HG02970 (cell line): ENCODE data around the gene CHAD.

Experiments used
- ATAC-seq: cut with Tn5 transposase; IDR thresholded peaks from one replicate; pipeline ENCODE4 v1.9.1; 2021; ENCODE audit warnings: mild to moderate bottlenecking, moderate library complexity, moderate number of reproducible peaks; ENCODE audit not compliant: unreplicated experiment, low FRiP score

CHAD gene

DNA sequence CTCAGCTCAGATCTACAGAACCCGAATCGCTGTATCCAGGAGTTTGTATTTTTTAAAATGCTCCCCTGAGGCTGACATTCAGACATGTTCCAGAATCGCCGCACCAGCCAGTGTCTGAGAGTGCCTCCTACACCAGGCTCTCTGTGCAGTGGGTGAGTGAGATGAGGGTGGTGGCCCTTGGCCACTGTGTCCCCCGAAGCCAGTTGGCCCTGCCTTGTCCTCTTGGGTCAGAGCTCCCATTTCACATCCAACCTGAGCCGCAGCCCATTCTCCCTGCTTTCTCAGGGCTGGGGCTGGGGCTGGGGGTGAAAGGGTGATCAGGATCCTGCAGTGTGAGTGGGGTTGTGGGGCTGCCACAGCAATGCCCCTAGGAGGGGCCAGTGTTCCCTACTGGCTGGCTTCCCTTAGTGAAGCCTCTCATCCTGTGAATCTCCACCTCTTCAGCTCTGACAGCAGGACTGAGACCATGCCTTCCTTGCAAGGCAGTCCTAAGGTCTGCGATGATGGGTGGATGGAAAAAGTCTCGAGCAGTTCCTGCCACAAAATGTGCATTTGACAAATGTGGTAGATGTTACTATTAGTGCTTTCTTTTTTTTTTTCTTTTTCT, 26.6 kb upstream of the CHAD start:
- ATAC-seq, result no peak

- no peak for ATAC-seq
These were observed 25.1 kb upstream of the CHAD start for GRCh38 chr17:50493744-50494143.

DNA sequence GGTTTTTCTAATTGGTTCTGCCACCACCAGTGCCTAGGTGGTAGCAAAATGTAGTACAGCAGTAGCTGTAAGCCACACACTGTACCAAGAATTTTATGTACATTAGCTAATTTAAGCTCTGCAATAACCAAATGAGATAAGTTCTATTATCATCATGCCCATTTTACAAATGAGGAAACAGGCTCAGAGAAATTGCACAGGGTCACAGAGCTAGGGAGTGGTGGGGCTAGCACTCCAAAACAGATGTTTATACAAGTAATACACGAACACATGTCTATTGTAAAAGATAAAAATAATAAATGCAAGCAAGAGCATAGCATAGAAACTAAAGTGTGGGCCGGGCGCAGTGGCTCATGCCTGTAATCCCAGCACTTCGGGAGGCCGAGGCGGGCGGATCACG, 23.5 kb upstream of the CHAD start:
- no peak for ATAC-seq

DNA sequence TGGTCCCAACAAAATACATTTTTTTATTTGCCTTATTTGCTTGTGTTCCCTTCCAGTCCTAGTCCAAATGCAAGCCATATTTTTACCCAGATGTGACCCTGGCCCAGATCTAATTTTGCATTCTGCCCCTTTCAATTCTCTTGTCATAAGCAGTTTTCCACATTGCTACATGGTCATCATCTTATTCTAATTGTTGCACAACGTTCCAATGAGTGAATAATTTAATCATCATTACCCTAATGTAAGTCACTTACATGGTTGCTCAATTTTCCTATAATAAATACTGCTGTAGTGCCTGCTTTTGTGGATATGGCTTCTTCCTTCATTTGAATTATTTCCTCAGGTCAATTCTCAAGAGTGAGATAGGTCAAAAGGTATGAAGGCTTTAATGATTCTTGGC, 22.8 kb upstream of the CHAD start:
- no peak for ATAC-seq

DNA sequence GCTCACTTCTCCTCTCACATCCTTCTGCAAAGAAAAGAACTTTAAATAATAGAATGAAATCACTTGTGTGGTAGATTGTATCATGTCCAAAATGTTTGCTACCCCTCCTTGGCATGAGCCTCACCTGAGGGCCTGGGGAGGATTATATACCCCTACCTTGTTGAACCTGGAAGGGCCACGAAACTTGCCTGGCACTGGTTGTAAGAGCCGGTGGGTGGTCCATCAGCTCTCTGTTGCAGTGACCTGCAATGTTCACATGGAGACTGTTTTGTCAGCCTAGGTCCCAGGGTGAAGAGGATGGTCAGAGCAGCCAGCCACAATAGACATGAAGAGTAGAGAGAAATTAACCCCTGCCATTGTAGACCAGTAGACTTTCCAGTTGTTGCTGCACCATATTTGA, 20.2 kb upstream of the CHAD start:
- ATAC-seq, result no peak

- ATAC-seq, result no peak
These were observed 18.8 kb upstream of the CHAD start for GRCh38 chr17:50487213-50488096.

DNA sequence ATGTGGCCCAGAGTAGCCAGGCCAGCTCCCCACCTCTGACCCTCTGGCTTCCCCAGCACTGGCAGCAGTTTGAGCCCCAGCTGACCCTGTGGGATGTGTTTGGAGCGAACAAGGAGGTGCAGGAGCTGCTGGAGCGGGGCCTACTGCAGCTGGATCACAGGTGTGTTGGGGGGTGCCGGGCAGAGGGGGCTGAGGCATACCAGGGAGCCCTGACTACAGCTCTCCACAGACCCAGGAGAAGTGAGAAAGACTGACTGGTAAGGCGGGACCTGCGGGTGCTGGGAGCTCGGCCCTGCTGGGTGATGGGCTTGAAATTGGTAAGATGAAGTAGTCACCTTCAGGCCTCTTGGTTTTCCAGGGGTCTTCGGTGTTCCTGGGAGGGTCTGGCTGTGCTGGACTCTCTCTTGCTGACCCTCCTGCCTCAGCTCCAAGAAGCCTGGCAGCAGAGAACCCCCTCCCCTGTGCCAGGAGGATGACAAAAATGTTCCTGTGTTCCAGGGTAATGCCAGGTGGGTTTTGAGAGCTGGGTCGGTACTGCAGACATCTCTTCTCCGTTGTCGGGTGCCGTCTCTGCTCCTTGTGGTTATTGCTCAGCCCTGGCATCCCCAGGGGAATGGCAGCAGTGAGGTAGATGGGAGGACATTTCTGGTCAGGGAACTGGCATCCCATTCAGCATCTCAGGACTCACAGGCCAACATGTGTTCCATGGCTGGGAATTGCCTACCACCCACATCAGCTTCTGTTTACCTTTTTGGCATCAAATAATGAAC, 15.9 kb upstream of the CHAD start:
- ATAC-seq, result no peak

DNA sequence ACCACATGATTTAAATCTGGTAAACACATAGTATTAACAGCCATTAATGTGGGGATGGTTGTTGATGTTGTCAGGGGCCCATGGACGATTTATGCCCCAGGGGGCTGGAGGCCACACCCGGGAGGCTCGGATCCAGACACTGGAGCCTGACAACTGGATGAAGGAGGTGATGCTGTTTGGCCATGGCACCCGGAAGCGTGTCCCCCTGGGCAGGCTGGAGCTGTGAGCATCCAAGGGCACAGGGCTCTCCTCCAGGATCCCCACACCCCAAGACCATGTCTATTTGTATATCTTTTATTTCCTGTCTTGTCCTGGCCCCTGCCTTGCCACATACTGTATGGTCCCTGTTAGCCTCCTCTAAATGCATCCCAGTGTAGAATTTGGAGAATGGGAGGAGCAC, 14.6 kb upstream of the CHAD start:
- no peak for ATAC-seq

DNA sequence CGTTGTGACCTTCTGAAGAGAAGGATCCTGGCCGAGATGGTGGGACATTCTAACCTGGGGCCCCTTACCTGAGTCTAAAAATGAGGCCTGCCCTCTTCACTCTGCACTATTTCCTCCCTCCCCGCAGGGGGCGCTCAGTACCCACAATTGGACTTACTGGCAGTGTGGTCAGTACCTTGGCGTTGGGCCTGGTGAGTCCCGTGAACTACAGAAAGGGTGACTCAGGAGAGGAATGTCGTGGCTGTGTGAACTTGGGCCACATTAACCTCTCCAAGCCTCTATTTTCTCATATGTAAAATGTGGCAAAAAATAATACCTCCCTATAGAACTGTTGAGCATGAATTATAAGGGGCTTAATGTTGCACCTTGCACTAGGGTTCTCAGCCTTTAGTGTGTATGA, 13.8 kb upstream of the CHAD start:
- no peak for ATAC-seq

GRCh38 chr17:50482110-50482509, 13.4 kb upstream of the CHAD start:
- no peak for ATAC-seq

DNA sequence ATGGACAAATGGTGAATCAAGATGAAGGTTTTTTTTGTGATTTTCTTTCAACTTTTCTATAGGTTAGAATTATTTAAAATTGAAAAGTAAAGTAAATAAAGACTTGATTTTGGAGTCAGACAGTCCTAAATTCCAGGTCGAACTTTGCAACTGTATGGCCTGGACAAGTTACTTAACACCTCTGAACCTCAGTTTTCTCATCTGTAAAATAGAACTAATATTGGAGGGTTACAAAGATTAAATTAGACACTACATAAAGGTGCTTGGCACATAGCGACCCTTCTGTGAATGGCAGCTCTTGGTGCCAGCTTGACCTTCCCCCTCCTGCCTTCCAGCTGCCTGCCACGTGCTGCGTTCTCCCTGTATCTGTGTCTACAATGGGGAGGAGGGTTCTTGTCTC, 13.0 kb upstream of the CHAD start:
- no peak for ATAC-seq

DNA sequence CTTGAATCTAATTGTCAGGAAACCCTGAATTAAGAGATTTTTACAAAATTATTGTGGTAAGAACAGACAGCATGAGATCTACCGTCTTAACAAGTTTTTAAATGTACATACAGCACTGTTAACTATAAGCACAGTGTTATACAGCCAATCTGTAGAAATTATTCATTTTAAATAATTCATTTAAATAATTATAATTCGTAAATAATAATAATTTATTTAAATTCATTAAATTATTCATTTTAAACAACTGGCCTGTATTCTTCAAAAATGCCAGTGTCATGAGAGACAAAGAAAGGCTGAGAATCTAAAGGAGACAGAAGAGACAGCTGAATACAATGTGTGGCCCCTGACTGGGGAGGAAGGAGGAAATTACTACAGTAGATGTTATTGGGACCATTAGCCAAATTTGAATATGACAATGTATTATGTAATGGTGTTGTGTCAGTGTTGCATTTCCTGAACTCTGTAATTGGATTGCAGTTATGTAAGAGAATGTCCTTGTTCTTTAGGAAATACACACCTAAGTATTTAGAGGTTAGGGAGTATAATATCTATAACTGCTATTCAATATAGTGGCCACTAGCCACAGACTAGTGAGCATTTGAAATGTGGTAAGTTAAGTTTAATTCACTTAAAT, 12.3 kb upstream of the CHAD start:
- ATAC-seq, result no peak

- ATAC-seq, result no peak
These were observed 11.6 kb upstream of the CHAD start for GRCh38 chr17:50480142-50480764.

DNA sequence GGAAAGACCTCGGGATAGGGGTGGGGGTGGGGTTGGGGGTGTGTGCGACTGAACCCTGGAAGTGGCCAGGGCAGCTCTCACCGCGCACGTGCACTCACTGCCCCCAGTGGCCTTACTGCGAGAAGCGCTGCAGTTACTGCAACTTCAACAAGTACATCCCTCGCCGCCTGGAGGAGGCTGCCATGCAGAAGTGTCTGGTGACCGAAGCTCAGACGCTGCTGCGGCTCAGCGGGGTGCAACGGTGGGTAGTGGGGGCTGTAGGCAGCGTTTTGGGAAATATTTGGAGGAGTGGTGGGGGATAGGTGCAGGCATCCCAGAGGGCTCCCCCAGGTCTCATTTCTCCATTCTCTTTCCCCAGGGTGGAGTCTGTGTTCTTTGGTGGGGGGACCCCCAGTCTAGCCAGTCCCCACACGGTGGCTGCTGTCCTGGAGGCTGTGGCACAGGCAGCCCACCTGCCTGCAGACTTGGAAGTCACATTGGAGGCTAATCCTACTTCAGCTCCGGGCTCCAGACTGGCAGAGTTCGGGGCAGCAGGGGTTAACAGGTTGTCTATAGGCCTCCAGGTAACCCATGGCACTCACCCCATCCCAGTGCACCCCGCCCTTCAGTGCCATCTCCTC, 11.0 kb upstream of the CHAD start:
- ATAC-seq, result no peak

- peak; percentile 84 for ATAC-seq
These were observed 10.0 kb upstream of the CHAD start, which contains the start of gene RSAD1 for GRCh38 chr17:50478391-50479381. RSAD1 (plus strand) TSS chr17:50478860; CDS start chr17:50478885, 25 bp downstream.

GRCh38 chr17:50477976-50478375, 9.3 kb upstream of the CHAD start:
- ATAC-seq, result no peak

GRCh38 chr17:50476545-50477315, 8.1 kb upstream of the CHAD start:
- ATAC-seq, result no peak
